Parathyroid adenoma (tissue), 2 donors: ENCODE data around the gene ARHGDIB.

ENCODE experiments used
- H2AFZ ChIP-seq: fragments of 300-600 bp; sonication (generic); one replicate; pipeline ENCODE4 v1.7.0; 2017; ENCODE audit warnings: antibody characterized with exemption, mild to moderate bottlenecking
- H3K27ac ChIP-seq: fragments of 300-600 bp; sonication (generic); one replicate; pipeline ENCODE4 v1.7.0; 2017
- H3K27me3 ChIP-seq: fragments of 300-600 bp; sonication (generic); one replicate; pipeline ENCODE4 v1.7.0; 2017; ENCODE audit warnings: low read length; ENCODE audit not compliant: control insufficient read depth, insufficient read depth
- H3K36me3 ChIP-seq: fragments of 300-600 bp; sonication (generic); one replicate; pipeline ENCODE4 v1.7.0; 2017; ENCODE audit warnings: low read length; ENCODE audit not compliant: control insufficient read depth, insufficient read depth
- H3K4me1 ChIP-seq: fragments of 300-600 bp; sonication (generic); one replicate; pipeline ENCODE4 v1.7.0; 2017; ENCODE audit warnings: control low read depth
- H3K4me2 ChIP-seq: fragments of 300-600 bp; sonication (generic); one replicate; pipeline ENCODE4 v1.7.0; 2017; ENCODE audit warnings: low read length
- H3K4me3 ChIP-seq: fragments of 300-600 bp; sonication (generic); one replicate; pipeline ENCODE4 v1.7.0; 2017; ENCODE audit warnings: low read depth, low read length
- H3K79me2 ChIP-seq: fragments of 300-600 bp; sonication (generic); one replicate; pipeline ENCODE4 v1.7.0; 2017; ENCODE audit warnings: control low read depth
- H3K9ac ChIP-seq: fragments of 300-600 bp; sonication (generic); one replicate; pipeline ENCODE4 v1.7.0; 2017; ENCODE audit warnings: mild to moderate bottlenecking
- H3K9me3 ChIP-seq: fragments of 300-600 bp; sonication (generic); one replicate; pipeline ENCODE4 v1.7.0; 2017; ENCODE audit warnings: low read length; ENCODE audit not compliant: control insufficient read depth
- TF ChIP-seq, protein P1 (sequence below): fragments of 300-600 bp; sonication (generic); IDR thresholded peaks from one replicate; pipeline ENCODE4 v1.7.0; 2017; ENCODE audit warnings: antibody characterized with exemption, mild to moderate bottlenecking
- donor health status: primary hyperparathyroidism.

The ARHGDIB gene

DNA sequence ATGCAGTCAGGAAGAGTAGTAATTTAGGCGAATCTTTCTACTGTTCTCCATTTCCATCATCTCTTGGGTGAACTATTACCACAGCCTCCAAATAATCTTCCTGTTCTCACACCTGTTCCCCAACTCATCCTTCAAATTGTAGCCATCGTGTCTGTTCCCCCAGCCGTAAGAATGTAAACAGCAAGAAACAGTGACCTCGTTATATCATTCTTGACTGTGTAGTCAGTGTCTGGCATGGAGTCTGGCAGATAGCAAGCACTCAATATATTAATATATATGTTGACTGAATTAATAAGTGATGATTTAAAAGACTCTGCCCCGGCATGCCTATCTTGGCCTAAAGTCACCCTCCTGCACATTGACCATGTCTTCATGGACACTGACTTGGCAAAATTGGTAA is 31.7 kb upstream of the ARHGDIB start:
- no peaks in the 10 kb centered on the region for H3K79me2 ChIP-seq
- TF ChIP-seq, protein P1, sequence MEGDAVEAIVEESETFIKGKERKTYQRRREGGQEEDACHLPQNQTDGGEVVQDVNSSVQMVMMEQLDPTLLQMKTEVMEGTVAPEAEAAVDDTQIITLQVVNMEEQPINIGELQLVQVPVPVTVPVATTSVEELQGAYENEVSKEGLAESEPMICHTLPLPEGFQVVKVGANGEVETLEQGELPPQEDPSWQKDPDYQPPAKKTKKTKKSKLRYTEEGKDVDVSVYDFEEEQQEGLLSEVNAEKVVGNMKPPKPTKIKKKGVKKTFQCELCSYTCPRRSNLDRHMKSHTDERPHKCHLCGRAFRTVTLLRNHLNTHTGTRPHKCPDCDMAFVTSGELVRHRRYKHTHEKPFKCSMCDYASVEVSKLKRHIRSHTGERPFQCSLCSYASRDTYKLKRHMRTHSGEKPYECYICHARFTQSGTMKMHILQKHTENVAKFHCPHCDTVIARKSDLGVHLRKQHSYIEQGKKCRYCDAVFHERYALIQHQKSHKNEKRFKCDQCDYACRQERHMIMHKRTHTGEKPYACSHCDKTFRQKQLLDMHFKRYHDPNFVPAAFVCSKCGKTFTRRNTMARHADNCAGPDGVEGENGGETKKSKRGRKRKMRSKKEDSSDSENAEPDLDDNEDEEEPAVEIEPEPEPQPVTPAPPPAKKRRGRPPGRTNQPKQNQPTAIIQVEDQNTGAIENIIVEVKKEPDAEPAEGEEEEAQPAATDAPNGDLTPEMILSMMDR = no peak
- H3K4me1 ChIP-seq = no peaks in the 10 kb centered on the region
- H3K4me2 ChIP-seq = no peak overlapping the region
- no peaks in the 10 kb centered on the region for H3K36me3 ChIP-seq
- H2AFZ ChIP-seq = no peak overlapping the region
- H3K9ac ChIP-seq = no peak overlapping the region
- H3K9me3 ChIP-seq = no peaks in the 10 kb centered on the region
- no peaks in the 10 kb centered on the region for H3K27me3 ChIP-seq
- no peak overlapping the region for H3K27ac ChIP-seq
- H3K4me3 ChIP-seq = no peak overlapping the region

DNA sequence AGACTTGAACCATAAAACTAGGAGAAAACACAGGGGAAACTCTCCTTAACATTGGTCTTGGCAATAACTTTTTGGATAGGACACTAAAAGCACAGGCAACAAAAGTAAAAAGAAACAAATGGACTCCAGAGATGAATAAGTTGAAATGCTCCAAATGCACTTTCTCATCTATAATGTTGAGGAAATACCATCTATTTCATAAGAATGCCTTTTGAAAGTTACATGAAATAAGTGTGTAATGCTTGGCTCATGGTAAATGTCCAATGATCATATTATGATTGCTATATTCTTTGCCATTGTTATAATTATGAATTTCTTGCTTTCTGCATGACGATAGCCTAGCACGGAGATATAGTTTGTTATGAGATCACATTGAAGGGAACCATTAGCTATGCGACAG is 31.3 kb upstream of the ARHGDIB start:
- no peak overlapping the region for H2AFZ ChIP-seq
- H3K27me3 ChIP-seq = no peaks in the 10 kb centered on the region
- H3K36me3 ChIP-seq = no peaks in the 10 kb centered on the region
- no peak overlapping the region for H3K27ac ChIP-seq
- H3K4me3 ChIP-seq = no peak overlapping the region
- H3K4me2 ChIP-seq = no peak overlapping the region
- TF ChIP-seq, protein P1 = no peak
- no peaks in the 10 kb centered on the region for H3K9me3 ChIP-seq
- no peak overlapping the region for H3K9ac ChIP-seq
- H3K79me2 ChIP-seq = no peaks in the 10 kb centered on the region
- H3K4me1 ChIP-seq = no peaks in the 10 kb centered on the region

DNA sequence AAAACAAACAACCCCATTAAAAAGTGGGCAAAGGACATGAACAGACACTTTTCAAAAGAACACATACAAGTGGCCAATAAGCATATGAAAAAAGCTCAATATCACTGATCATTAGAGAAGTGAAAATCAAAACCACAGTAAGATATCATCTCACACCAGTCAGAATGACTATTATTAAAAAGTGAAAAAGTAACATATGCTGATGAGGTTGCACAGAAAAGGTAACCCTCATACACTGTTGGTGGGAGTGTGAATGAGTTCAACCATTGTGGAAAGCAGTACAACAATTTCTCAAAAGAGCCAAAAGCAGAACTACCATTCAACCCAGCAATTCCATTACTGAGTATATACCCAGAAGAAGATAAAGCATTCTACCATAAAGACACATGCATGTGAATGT is 29.7 kb upstream of the ARHGDIB start:
- Histone ChIP-seq H3K4me2 (no peak overlapping the region), H3K4me1 (no peaks in the 10 kb centered on the region), H3K79me2 (no peaks in the 10 kb centered on the region), H3K27me3 (no peaks in the 10 kb centered on the region), H3K9me3 (no peaks in the 10 kb centered on the region), H3K9ac (no peak overlapping the region), H3K27ac (no peak overlapping the region), H3K36me3 (no peaks in the 10 kb centered on the region), H3K4me3 (no peak overlapping the region), H2AFZ (no peak overlapping the region)
- TF ChIP-seq, protein P1 = no peak

DNA sequence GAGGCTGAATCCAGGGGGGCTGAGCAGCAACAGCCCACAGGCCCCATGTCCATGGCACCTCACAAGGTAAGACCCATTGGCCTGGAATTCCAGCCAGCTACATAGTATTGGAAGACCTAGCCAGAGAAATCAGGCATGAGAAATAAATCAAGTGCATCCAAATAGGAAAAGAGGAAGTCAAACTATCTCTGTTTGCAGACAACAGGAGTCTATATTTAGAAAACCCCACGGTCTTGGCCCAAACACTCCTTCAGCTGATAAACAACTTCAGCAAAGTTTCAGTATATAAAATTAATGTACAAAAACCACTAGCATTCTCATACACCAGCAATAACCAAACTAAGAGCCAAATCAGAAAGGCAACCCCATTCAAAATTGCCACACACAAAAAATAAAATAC is 28.4 kb upstream of the ARHGDIB start:
- TF ChIP-seq, protein P1 = no peak
- H3K27ac ChIP-seq = no peak overlapping the region
- H3K79me2 ChIP-seq = no peaks in the 10 kb centered on the region

DNA sequence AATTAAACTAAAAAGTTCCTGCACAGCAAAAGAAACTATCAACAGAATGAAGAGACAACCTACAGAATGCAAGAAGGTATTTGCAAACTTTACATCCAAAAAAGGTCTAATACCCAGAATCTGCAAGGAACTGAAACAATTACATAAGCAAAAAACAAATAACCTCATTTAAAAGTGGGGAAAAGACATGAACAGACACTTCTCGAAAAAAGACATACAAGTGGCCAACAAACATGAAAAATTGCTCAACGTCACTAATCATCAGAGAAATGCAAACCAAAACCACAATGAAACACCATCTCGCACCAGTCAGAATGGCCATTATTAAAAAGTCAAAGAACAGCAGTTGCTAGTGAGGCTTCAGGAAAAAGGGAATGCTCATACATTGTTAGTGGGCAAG is 26.6 kb upstream of the ARHGDIB start:
- Histone ChIP-seq H2AFZ (no peak overlapping the region), H3K27me3 (no peaks in the 10 kb centered on the region), H3K79me2 (no peaks in the 10 kb centered on the region), H3K9me3 (no peaks in the 10 kb centered on the region), H3K27ac (no peak overlapping the region), H3K9ac (no peak overlapping the region), H3K4me2 (no peak overlapping the region), H3K4me1 (no peaks in the 10 kb centered on the region), H3K36me3 (no peaks in the 10 kb centered on the region), H3K4me3 (no peak overlapping the region)
- TF ChIP-seq, protein P1 = no peak

More for the DNA sequence above, 28.4 kb upstream of the ARHGDIB start:
- Histone ChIP-seq H3K27me3 (no peaks in the 10 kb centered on the region), H2AFZ (no peak overlapping the region), H3K9me3 (no peaks in the 10 kb centered on the region), H3K36me3 (no peaks in the 10 kb centered on the region), H3K9ac (no peak overlapping the region), H3K4me3 (no peak overlapping the region), H3K4me1 (no peaks in the 10 kb centered on the region), H3K4me2 (no peak overlapping the region)
